ENCODE measurements around the gene LGR5.

DNA sequence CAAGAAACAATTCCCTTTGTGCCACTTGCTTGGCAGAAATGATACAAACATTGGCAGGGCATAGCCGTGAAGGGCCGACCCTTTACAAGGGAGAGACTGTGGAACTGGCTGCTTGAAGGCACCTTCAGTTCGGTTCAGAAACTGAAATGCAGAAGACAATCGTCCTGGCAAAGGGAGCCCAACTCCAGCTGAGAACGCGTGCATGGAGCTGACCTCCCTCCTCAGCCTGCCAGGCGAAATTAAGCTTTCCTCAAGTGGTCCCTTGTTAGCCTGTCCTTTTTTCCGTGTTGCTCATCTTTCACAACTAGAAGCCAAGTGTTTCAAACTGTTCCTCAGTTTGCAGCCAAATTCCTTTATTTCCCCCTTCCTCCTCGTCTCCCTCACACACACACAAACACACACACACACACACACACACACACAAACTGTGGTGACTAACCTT, 8.1 kb downstream of the LGR5 start:
- TF ChIP-seq, protein P1, sequence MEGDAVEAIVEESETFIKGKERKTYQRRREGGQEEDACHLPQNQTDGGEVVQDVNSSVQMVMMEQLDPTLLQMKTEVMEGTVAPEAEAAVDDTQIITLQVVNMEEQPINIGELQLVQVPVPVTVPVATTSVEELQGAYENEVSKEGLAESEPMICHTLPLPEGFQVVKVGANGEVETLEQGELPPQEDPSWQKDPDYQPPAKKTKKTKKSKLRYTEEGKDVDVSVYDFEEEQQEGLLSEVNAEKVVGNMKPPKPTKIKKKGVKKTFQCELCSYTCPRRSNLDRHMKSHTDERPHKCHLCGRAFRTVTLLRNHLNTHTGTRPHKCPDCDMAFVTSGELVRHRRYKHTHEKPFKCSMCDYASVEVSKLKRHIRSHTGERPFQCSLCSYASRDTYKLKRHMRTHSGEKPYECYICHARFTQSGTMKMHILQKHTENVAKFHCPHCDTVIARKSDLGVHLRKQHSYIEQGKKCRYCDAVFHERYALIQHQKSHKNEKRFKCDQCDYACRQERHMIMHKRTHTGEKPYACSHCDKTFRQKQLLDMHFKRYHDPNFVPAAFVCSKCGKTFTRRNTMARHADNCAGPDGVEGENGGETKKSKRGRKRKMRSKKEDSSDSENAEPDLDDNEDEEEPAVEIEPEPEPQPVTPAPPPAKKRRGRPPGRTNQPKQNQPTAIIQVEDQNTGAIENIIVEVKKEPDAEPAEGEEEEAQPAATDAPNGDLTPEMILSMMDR (conservative IDR thresholded peaks at IDR 0.05), result no peak
- no peak for TF ChIP-seq EZH2 (IDR thresholded peaks at IDR 0.05; ENCODE audit: low read depth)
